Measurements from ENCODE around the gene CADPS2. TPM values are rescaled to one million over a fixed set of nuclear protein-coding genes. Genes with fewer than 3 reads are reported as not detected.
"Not testable (repeated sequence)": the region's sequence is repeated elsewhere in the genome, so short reads cannot be mapped to it uniquely, and the experiment has no call there.

The CADPS2 gene
- total RNA-seq, 2 donors from 2014 or later = 16.4 to 32.5 TPM

GRCh38 chr7:122679813-122680212 lies 206.4 kb downstream of the CADPS2 start:
- ATAC-seq (ENCODE audit: insufficient number of reproducible peaks, low FRiP score, low read depth) = no peak
- Histone ChIP-seq H3K4me3 (no peak overlapping the region), H3K9me3 (no peaks in the 10 kb centered on the region), H3K27ac (no peak overlapping the region), H3K4me1 (ENCODE audit: control insufficient read depth in 1 of 2, low read depth in 2 of 2) (peaks cover 0 to 5% of the 10 kb centered on the region in 2 donors), H3K27me3 (replicated peaks; ENCODE audit: insufficient read depth) (no peaks in the 10 kb centered on the region), H3K36me3 (no peaks in the 10 kb centered on the region)
- TF ChIP-seq CTCF (IDR thresholded peaks at IDR 0.05) = no peak
- no peak for DNase-seq (ENCODE audit: low spot score)

GRCh38 chr7:122679269-122679709 lies 207.0 kb downstream of the CADPS2 start:
- ATAC-seq (ENCODE audit: insufficient number of reproducible peaks, low FRiP score, low read depth) = not testable (repeated sequence)

GRCh38 chr7:122677149-122677548 lies 209.1 kb downstream of the CADPS2 start:
- Histone ChIP-seq H3K36me3 (no peaks in the 10 kb centered on the region), H3K4me1 (ENCODE audit: control insufficient read depth in 1 of 2, low read depth in 2 of 2) (peaks cover 0 to 13% of the 10 kb centered on the region in 2 donors), H3K27me3 (replicated peaks; ENCODE audit: insufficient read depth) (no peaks in the 10 kb centered on the region), H3K9me3 (no peaks in the 10 kb centered on the region), H3K4me3 (no peak overlapping the region), H3K27ac (no peak overlapping the region)
- DNase-seq (ENCODE audit: low spot score) (no peak), ATAC-seq (ENCODE audit: insufficient number of reproducible peaks, low FRiP score, low read depth) (no peak)
- TF ChIP-seq CTCF (IDR thresholded peaks at IDR 0.05) = no peak

More at GRCh38 chr7:122679269-122679709, 207.0 kb downstream of the CADPS2 start:
- not testable (repeated sequence) for H3K27ac ChIP-seq; DNase-seq (ENCODE audit: low spot score); H3K27me3 ChIP-seq (replicated peaks; ENCODE audit: insufficient read depth); H3K4me3 ChIP-seq; H3K36me3 ChIP-seq; H3K4me1 ChIP-seq (ENCODE audit: control insufficient read depth in 1 of 2, low read depth in 2 of 2); H3K9me3 ChIP-seq

- no peak for TF ChIP-seq CTCF (IDR thresholded peaks at IDR 0.05)
- ATAC-seq (ENCODE audit: insufficient number of reproducible peaks, low FRiP score, low read depth) = no peak
Measured at GRCh38 chr7:122676466-122676865, 209.8 kb downstream of the CADPS2 start.

GRCh38 chr7:122675621-122676020 lies 210.6 kb downstream of the CADPS2 start:
- no peak for TF ChIP-seq CTCF (IDR thresholded peaks at IDR 0.05)
- no peaks in the 10 kb centered on the region for H3K9me3 ChIP-seq
- no peaks in the 10 kb centered on the region for H3K36me3 ChIP-seq
- peaks cover 0 to 13% of the 10 kb centered on the region in 2 donors for H3K4me1 ChIP-seq (ENCODE audit: control insufficient read depth in 1 of 2, low read depth in 2 of 2)
- H3K27me3 ChIP-seq (replicated peaks; ENCODE audit: insufficient read depth) = no peaks in the 10 kb centered on the region
- ATAC-seq (ENCODE audit: insufficient number of reproducible peaks, low FRiP score, low read depth) = no peak
- no peak overlapping the region for H3K4me3 ChIP-seq
- no peak for DNase-seq (ENCODE audit: low spot score)
- no peak overlapping the region for H3K27ac ChIP-seq

More at GRCh38 chr7:122676466-122676865, 209.8 kb downstream of the CADPS2 start:
- no peak overlapping the region for H3K4me3 ChIP-seq
- no peak for DNase-seq (ENCODE audit: low spot score)
- H3K4me1 ChIP-seq (ENCODE audit: control insufficient read depth in 1 of 2, low read depth in 2 of 2) = peaks cover 0 to 13% of the 10 kb centered on the region in 2 donors
- no peaks in the 10 kb centered on the region for H3K9me3 ChIP-seq
- no peaks in the 10 kb centered on the region for H3K36me3 ChIP-seq
- no peak overlapping the region for H3K27ac ChIP-seq
- no peaks in the 10 kb centered on the region for H3K27me3 ChIP-seq (replicated peaks; ENCODE audit: insufficient read depth)

- peaks cover 0 to 13% of the 10 kb centered on the region in 2 donors for H3K4me1 ChIP-seq (ENCODE audit: control insufficient read depth in 1 of 2, low read depth in 2 of 2)
- ATAC-seq (ENCODE audit: insufficient number of reproducible peaks, low FRiP score, low read depth) (no peak), DNase-seq (ENCODE audit: low spot score) (no peak)
- H3K36me3 ChIP-seq = no peaks in the 10 kb centered on the region
- H3K27me3 ChIP-seq (replicated peaks; ENCODE audit: insufficient read depth) = no peaks in the 10 kb centered on the region
- H3K4me3 ChIP-seq = peak overlapping the region; percentile 49
- no peak overlapping the region for H3K27ac ChIP-seq
- no peaks in the 10 kb centered on the region for H3K9me3 ChIP-seq
- no peak for TF ChIP-seq CTCF (IDR thresholded peaks at IDR 0.05)
Measured at GRCh38 chr7:122675011-122675410, 211.2 kb downstream of the CADPS2 start.
